Osteoblast (primary cell): ENCODE results near the gene BSN. TPM values are rescaled to one million over a fixed set of nuclear protein-coding genes. Genes with fewer than 3 reads are reported as not detected.

Source experiments
- DNase-seq: peaks from one replicate; pipeline ENCODE4 v3.0.0; 2011; ENCODE audit warnings: low spot score, mixed read lengths; ENCODE audit not compliant: insufficient read length; ENCODE audit errors: missing footprints
- H2AFZ ChIP-seq: 2 replicates; pipeline ENCODE4 v1.6.0; 2011; ENCODE audit warnings: mild to moderate bottlenecking, low read length
- H3K27ac ChIP-seq: 2 replicates; pipeline ENCODE4 v1.5.1; 2011; ENCODE audit warnings: mild to moderate bottlenecking, low read depth, low read length, moderate library complexity
- H3K27me3 ChIP-seq: 2 replicates; pipeline ENCODE4 v1.6.0; 2012; ENCODE audit warnings: mild to moderate bottlenecking, control low read depth, inconsistent platforms, low read length, moderate library complexity; ENCODE audit not compliant: insufficient read depth
- H3K36me3 ChIP-seq: 2 replicates; pipeline ENCODE4 v1.5.1; 2011; ENCODE audit warnings: mild to moderate bottlenecking, low read length, control low read depth, moderate library complexity; ENCODE audit not compliant: insufficient read depth
- H3K4me1 ChIP-seq: 2 replicates; pipeline ENCODE4 v1.5.1; 2011; ENCODE audit warnings: mild to moderate bottlenecking, low read length, control low read depth, moderate library complexity; ENCODE audit not compliant: insufficient read depth
- H3K4me2 ChIP-seq: 2 replicates; pipeline ENCODE4 v1.6.0; 2011; ENCODE audit warnings: mild to moderate bottlenecking, low read length; ENCODE audit not compliant: insufficient read depth
- H3K4me3 ChIP-seq: fragments of 200-600 bp; sonication (generic); 3 replicates; pipeline ENCODE4 v1.5.1; 2012; ENCODE audit warnings: mild to moderate bottlenecking, low read length, inconsistent platforms; ENCODE audit not compliant: insufficient read depth
- H3K79me2 ChIP-seq: 2 replicates; pipeline ENCODE4 v1.6.0; 2012; ENCODE audit warnings: mild to moderate bottlenecking, low read length, control low read depth, inconsistent platforms; ENCODE audit not compliant: insufficient read depth
- H3K9me3 ChIP-seq: 2 replicates; pipeline ENCODE4 v1.5.1; 2011; ENCODE audit warnings: low read depth, low read length, control low read depth
- H4K20me1 ChIP-seq: 2 replicates; pipeline ENCODE4 v1.6.0; 2012; ENCODE audit warnings: mild to moderate bottlenecking, low read length, control low read depth; ENCODE audit not compliant: insufficient read depth
- CTCF ChIP-seq: IDR thresholded peaks from 2 replicates; pipeline ENCODE4 v1.5.1; 2011; ENCODE audit warnings: mild to moderate bottlenecking, low read depth, low read length, moderate library complexity; ENCODE audit errors: extremely low read depth
- total RNA-seq: library from RNA; depleted of rRNA; stranded (reverse); fragments of >200 nt; gene quantifications from 2 replicates; pipeline ENCODE4 v1.2.3, GENCODE V29; 2012

BSN gene
- total RNA-seq, 1 donor: under 0.01 TPM

- peak; percentile 42 for DNase-seq
- no peak overlapping the region for H3K4me3 ChIP-seq
- no peak for TF ChIP-seq CTCF
Observed at GRCh38 chr3:49619649-49620048, 65.4 kb downstream of the BSN start.

GRCh38 chr3:49620728-49621127 is 66.5 kb downstream of the BSN start:
- no peak overlapping the region for H3K27ac ChIP-seq
- peaks cover 22% of the 10 kb centered on the region for H3K27me3 ChIP-seq
- H3K36me3 ChIP-seq: no peaks in the 10 kb centered on the region
- no peak for TF ChIP-seq CTCF
- no peak overlapping the region for H3K4me2 ChIP-seq
- H3K4me1 ChIP-seq: peaks cover 6% of the 10 kb centered on the region
- H2AFZ ChIP-seq: no peak overlapping the region
- DNase-seq: no peak
- no peaks in the 10 kb centered on the region for H3K9me3 ChIP-seq
- no peak overlapping the region for H3K4me3 ChIP-seq
- no peaks in the 10 kb centered on the region for H4K20me1 ChIP-seq
- no peaks in the 10 kb centered on the region for H3K79me2 ChIP-seq

More at GRCh38 chr3:49619649-49620048, 65.4 kb downstream of the BSN start:
- no peaks in the 10 kb centered on the region for H3K79me2 ChIP-seq
- H3K27me3 ChIP-seq: peaks cover 22% of the 10 kb centered on the region
- no peaks in the 10 kb centered on the region for H3K9me3 ChIP-seq
- H3K27ac ChIP-seq: no peak overlapping the region
- H3K4me2 ChIP-seq: no peak overlapping the region
- H3K4me1 ChIP-seq: peaks cover 6% of the 10 kb centered on the region
- H2AFZ ChIP-seq: no peak overlapping the region
- H4K20me1 ChIP-seq: no peaks in the 10 kb centered on the region
- H3K36me3 ChIP-seq: no peaks in the 10 kb centered on the region

- Histone ChIP-seq H3K27ac (no peak overlapping the region), H2AFZ (no peak overlapping the region), H3K79me2 (no peaks in the 10 kb centered on the region), H3K4me3 (no peak overlapping the region), H3K4me2 (no peak overlapping the region), H4K20me1 (no peaks in the 10 kb centered on the region), H3K36me3 (no peaks in the 10 kb centered on the region), H3K4me1 (peaks cover 5% of the 10 kb centered on the region), H3K9me3 (no peaks in the 10 kb centered on the region), H3K27me3 (peaks cover 27% of the 10 kb centered on the region)
- no peak for TF ChIP-seq CTCF
- peak; percentile 35 for DNase-seq
Observed at GRCh38 chr3:49623071-49623470, 68.8 kb downstream of the BSN start.

GRCh38 chr3:49625071-49625470 is 70.8 kb downstream of the BSN start:
- H3K79me2 ChIP-seq: no peaks in the 10 kb centered on the region
- H3K36me3 ChIP-seq: no peaks in the 10 kb centered on the region
- H3K9me3 ChIP-seq: no peaks in the 10 kb centered on the region
- no peak overlapping the region for H3K27ac ChIP-seq
- TF ChIP-seq CTCF: no peak
- H4K20me1 ChIP-seq: no peaks in the 10 kb centered on the region
- peak; percentile 15 for DNase-seq
- H3K4me3 ChIP-seq: no peak overlapping the region
- peaks cover 5% of the 10 kb centered on the region for H3K4me1 ChIP-seq
- H3K4me2 ChIP-seq: no peak overlapping the region
- H2AFZ ChIP-seq: no peak overlapping the region
- H3K27me3 ChIP-seq: peaks cover 31% of the 10 kb centered on the region
